Transverse colon (tissue), 4 donors: ENCODE results near the gene BRCA2. TPM values are rescaled to one million over a fixed set of nuclear protein-coding genes. Genes with fewer than 3 reads are reported as not detected.

Experiments
- DNase-seq: peaks from one replicate; pipeline ENCODE4 v3.0.0-alpha.2; 2019
- H3K27ac ChIP-seq, 4 donors: fragments of 200-600 bp; sonication (generic); 2 replicates each; pipeline ENCODE4 v1.5.1; 2016 to 2018; ENCODE audit warnings: inconsistent platforms in 4 of 4
- H3K27me3 ChIP-seq: fragments of 200-600 bp; sonication (generic); 2 replicates; pipeline ENCODE4 v1.5.1; 2017; ENCODE audit warnings: inconsistent platforms
- H3K36me3 ChIP-seq, 4 donors: fragments of 200-600 bp; sonication (generic); 2 replicates each; pipeline ENCODE4 v1.5.1; 2017 to 2019; ENCODE audit warnings: inconsistent platforms in 4 of 4
- H3K4me1 ChIP-seq, 4 donors: fragments of 200-600 bp; sonication (generic); 2 replicates each; pipeline ENCODE4 v1.5.1; 2017 to 2020; ENCODE audit warnings: inconsistent platforms in 4 of 4
- H3K4me3 ChIP-seq, 4 donors: fragments of 200-600 bp; sonication (generic); 1 replicate in 1 of 4; 2 replicates in 3 of 4; pipeline versions ENCODE4 v1.5.1 to v1.6.1; 2017 to 2019; ENCODE audit warnings: inconsistent platforms in 4 of 4
- H3K9me3 ChIP-seq, 2 donors: fragments of 200-600 bp; sonication (generic); 2 replicates each; pipeline ENCODE4 v1.5.1; 2017 to 2019; ENCODE audit warnings: inconsistent platforms in 2 of 2
- EP300 ChIP-seq: sonication (generic); formaldehyde crosslinking; IDR thresholded peaks from one replicate; pipeline ENCODE4 v1.6.1; 2017; ENCODE audit warnings: antibody characterized with exemption, low read depth
- POLR2A ChIP-seq: fragments of 450-650 bp; IDR thresholded peaks from one replicate; pipeline ENCODE4 v1.6.1; 2016; ENCODE audit warnings: antibody characterized with exemption, mild to moderate bottlenecking, moderate library complexity
- POLR2AphosphoS5 ChIP-seq, 3 donors: sonication (generic); formaldehyde crosslinking; IDR thresholded peaks; one replicate each; pipeline ENCODE4 v1.6.1; 2016; ENCODE audit warnings: antibody characterized with exemption in 3 of 3
- WGBS, 2 donors: methylation state at CpG; one replicate each; pipeline ENCODE4 v1.1.5; 2018; ENCODE audit warnings: low coverage in 1 of 2; 5-methylcytosine and 5-hydroxymethylcytosine counted together
- in situ Hi-C, 4 donors: fragments of 200-750 bp; cut with MboI; loops; one replicate each; pipeline versions ENCODE4 v1.15.0 to v1.15.1; 2017; ENCODE audit warnings: low sequenced_read_pairs in 3 of 4, low pct_ligation_motif_present in 1 of 4, low pct_unique_long_range_greater_than_20kb in 1 of 4
- intact Hi-C: fragments of 100-400 bp; cut with DNase I; formaldehyde crosslinking; loops from one replicate; pipeline ENCODE4 v1.15.1; 2023; ENCODE audit warnings: low total_unique reads
- total RNA-seq, 4 donors: library from RNA; depleted of rRNA; stranded (reverse); fragments of >200 nt; gene quantifications; one replicate each; pipeline ENCODE4 v1.1.0, GENCODE V29; 2016
- TF ChIP-seq, protein P1 (sequence below), 5 experiments: fragments of 200-600 bp in 3 of 5; fragments of 450-650 bp in 2 of 5; sonication (generic) in 3 of 5; IDR thresholded peaks; 1 replicate in 2 of 5; 2 replicates in 3 of 5; pipeline ENCODE4 v1.5.1; 2016 to 2017; ENCODE audit warnings: antibody characterized with exemption in 5 of 5, inconsistent platforms in 3 of 5, mild to moderate bottlenecking in 2 of 5, moderate library complexity in 1 of 5

The BRCA2 gene
- total RNA-seq, 4 donors from 2014 or later, result 1.6 to 4.8 (median 2.4) TPM; not detected in 1

DNA sequence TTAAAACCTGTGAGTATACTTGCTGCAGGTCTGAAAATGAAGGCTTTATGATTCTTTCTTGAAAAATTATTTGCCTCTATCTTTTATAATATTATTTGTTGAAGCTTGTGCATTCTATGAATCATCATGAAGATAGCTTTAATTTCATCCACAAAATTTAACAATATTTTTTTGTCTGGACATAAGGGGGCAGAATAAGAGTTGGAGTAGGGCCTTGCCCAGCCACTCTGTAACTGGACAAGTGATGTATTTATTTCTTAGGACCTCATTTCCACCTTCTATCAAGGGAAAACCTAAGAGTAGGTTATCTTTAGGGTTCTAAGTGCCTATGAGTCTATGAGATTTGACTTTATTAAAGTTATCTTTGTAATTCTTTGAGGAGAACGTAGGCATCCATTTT, 62.7 kb downstream of the BRCA2 start:
- Histone ChIP-seq H3K36me3 (no peaks in the 10 kb centered on the region), H3K4me1 (no peaks in the 10 kb centered on the region), H3K27me3 (no peaks in the 10 kb centered on the region), H3K4me3 (no peak overlapping the region), H3K9me3 (no peaks in the 10 kb centered on the region), H3K27ac (no peak overlapping the region)
- WGBS, 2 donors, result 91% methylated on average over 1 of the region's 1 CpG
- intact Hi-C loops (loop anchor here (5.0 kb wide), 1 partner anchor 204 kb away; no protein-coding TSS in a partner anchor), in situ Hi-C loops (no loop called here)
- TF ChIP-seq, protein P1, sequence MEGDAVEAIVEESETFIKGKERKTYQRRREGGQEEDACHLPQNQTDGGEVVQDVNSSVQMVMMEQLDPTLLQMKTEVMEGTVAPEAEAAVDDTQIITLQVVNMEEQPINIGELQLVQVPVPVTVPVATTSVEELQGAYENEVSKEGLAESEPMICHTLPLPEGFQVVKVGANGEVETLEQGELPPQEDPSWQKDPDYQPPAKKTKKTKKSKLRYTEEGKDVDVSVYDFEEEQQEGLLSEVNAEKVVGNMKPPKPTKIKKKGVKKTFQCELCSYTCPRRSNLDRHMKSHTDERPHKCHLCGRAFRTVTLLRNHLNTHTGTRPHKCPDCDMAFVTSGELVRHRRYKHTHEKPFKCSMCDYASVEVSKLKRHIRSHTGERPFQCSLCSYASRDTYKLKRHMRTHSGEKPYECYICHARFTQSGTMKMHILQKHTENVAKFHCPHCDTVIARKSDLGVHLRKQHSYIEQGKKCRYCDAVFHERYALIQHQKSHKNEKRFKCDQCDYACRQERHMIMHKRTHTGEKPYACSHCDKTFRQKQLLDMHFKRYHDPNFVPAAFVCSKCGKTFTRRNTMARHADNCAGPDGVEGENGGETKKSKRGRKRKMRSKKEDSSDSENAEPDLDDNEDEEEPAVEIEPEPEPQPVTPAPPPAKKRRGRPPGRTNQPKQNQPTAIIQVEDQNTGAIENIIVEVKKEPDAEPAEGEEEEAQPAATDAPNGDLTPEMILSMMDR (IDR thresholded peaks at IDR 0.05), result no peak
- TF ChIP-seq EP300 (no peak), POLR2A (no peak), POLR2AphosphoS5 (IDR thresholded peaks at IDR 0.05) (no peak)
- DNase-seq, result no peak

DNA sequence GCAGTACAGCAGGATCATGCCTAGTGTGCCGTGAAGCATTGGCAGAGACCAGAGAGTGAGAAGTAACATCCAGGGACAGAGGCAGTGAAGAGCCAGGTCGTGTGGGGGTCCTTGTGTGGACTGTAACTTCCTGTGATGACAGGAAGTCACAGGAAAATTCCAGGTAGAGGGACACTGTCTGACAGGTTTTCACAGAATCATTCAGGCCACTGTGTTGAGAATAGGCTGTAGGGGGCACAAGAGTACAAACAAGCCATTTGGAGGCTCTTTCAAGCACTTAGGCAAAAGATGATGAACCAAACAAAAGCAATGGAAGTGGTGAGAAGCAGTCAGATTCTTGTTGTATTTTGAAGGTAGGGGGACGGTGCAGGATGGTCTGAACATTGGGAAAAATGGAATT, 66.2 kb downstream of the BRCA2 start:
- intact Hi-C loops (no loop called here), in situ Hi-C loops (loop anchor here in 1 of 4 donors (10.0 kb wide), 1 partner anchor 183 kb away; no protein-coding TSS in a partner anchor)
- Histone ChIP-seq H3K4me3 (no peak overlapping the region), H3K4me1 (no peaks in the 10 kb centered on the region), H3K36me3 (no peaks in the 10 kb centered on the region), H3K9me3 (no peaks in the 10 kb centered on the region), H3K27me3 (no peaks in the 10 kb centered on the region), H3K27ac (no peak overlapping the region)
- TF ChIP-seq EP300, result no peak
- TF ChIP-seq, protein P1 (IDR thresholded peaks at IDR 0.05), result peak; percentile 33 to 44 (median 37)
- 72 to 90% methylated on average over 1 to 3 of the region's 3 CpGs for WGBS, 2 donors
- no peak for DNase-seq

GRCh38 chr13:32383836-32384618, 68.7 kb downstream of the BRCA2 start:
- 76 to 86% methylated on average over 4 to 5 of the region's 5 CpGs for WGBS, 2 donors
- Histone ChIP-seq H3K4me1 (no peaks in the 10 kb centered on the region), H3K27ac (no peak overlapping the region), H3K27me3 (no peaks in the 10 kb centered on the region), H3K9me3 (no peaks in the 10 kb centered on the region), H3K4me3 (no peak overlapping the region), H3K36me3 (no peaks in the 10 kb centered on the region)
- TF ChIP-seq, protein P1 (IDR thresholded peaks at IDR 0.05), result no peak
- TF ChIP-seq POLR2AphosphoS5 (IDR thresholded peaks at IDR 0.05), result no peak
- no peak for TF ChIP-seq EP300
- no peak for TF ChIP-seq POLR2A
- in situ Hi-C loops, result loop anchor here in 1 of 4 donors (10.0 kb wide), 1 partner anchor 181 kb away; no protein-coding TSS in a partner anchor
- intact Hi-C loops, result no loop called here
- DNase-seq, result no peak

GRCh38 chr13:32384702-32385101, 69.4 kb downstream of the BRCA2 start:
- Histone ChIP-seq H3K4me3 (no peak overlapping the region), H3K4me1 (no peaks in the 10 kb centered on the region), H3K27me3 (no peaks in the 10 kb centered on the region), H3K9me3 (no peaks in the 10 kb centered on the region), H3K36me3 (no peaks in the 10 kb centered on the region), H3K27ac (no peak overlapping the region)
- DNase-seq, result no peak
- WGBS, 2 donors, result 88 to 90% methylated on average over 2 of the region's 2 CpGs
- in situ Hi-C loops (loop anchor here in 1 of 4 donors (10.0 kb wide), 1 partner anchor 180 kb away; no protein-coding TSS in a partner anchor), intact Hi-C loops (no loop called here)
- TF ChIP-seq, protein P1 (IDR thresholded peaks at IDR 0.05), result no peak
- TF ChIP-seq POLR2A, result no peak
- TF ChIP-seq EP300, result no peak
- no peak for TF ChIP-seq POLR2AphosphoS5 (IDR thresholded peaks at IDR 0.05)
